WTC11 (cell line): ENCODE results near the gene CREM. TPM values are rescaled to one million over a fixed set of nuclear protein-coding genes. Genes with fewer than 3 reads are reported as not detected.

Source experiments
- microRNA-seq: library from miRNA; unstranded; fragments of <30 nt; microRNA quantifications from one replicate; pipeline ENCODE4 v1.2.0, GENCODE V29; 2022; ENCODE audit warnings: borderline number of aligned reads
- total RNA-seq: library from RNA; stranded (reverse); gene quantifications from 3 replicates; pipeline ENCODE4 v1.2.3, GENCODE V29; 2021

CREM gene
- total RNA-seq, 1 experiment from 2014 or later: 23.6 TPM

Small RNA genes within 50 kb of the gene (microRNA-seq; reads per million reads assigned to microRNA genes)
- not detected for gene MIR3611

Other genes starting within 250 kb of the CREM start
- 32.0 to 38.3 TPM (median 32.5 TPM) in 3 replicates for gene CUL2, start 36.5 kb upstream of the CREM start, total RNA-seq
- gene CCNY, start 209.7 kb downstream of the CREM start, total RNA-seq: 53.3 to 59.1 TPM (median 53.6 TPM) in 3 replicates